ENCODE results near the gene AACS. TPM values are rescaled to one million over a fixed set of nuclear protein-coding genes. Genes with fewer than 3 reads are reported as not detected.

AACS gene
- polyA plus RNA-seq, 1 donor (not counting 4 experiments of a cell fraction or from before 2014, with no cell fraction given) = 27.0 TPM

DNA sequence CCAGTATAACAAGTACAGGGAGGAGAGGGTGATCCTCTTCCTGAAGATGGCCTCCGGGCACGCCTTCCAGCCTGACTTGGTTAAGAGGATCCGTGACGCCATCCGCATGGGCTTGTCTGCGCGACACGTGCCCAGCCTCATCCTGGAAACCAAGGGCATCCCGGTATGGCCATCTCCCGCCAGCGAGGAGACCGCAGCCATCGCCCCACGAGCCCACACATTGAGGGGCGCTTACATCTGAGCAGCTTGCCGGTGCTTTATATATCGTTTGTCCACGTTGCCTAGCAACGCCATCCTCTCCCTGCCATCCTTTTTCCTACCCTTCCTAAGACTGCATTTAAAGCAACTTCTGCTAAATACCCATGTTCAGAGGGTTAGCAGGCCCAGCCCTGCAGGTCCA, 71.5 kb downstream of the AACS start:
- dilution Hi-C loops (cut with MboI; ENCODE audit: extremely low pct_ligation_motif_present, low sequenced_read_pairs) = no loop called here
- no peaks in the 10 kb centered on the region for H3K9me1 ChIP-seq (ENCODE audit: control insufficient read depth, extremely low read depth, insufficient read depth, low read length)
- no peak for DNase-seq (ENCODE audit: low read depth, low spot score)
- peaks cover 20% of the 10 kb centered on the region for H3K4me1 ChIP-seq (ENCODE audit: control insufficient read depth, extremely low read depth, insufficient read depth, low read length)
- TF ChIP-seq, protein P1, sequence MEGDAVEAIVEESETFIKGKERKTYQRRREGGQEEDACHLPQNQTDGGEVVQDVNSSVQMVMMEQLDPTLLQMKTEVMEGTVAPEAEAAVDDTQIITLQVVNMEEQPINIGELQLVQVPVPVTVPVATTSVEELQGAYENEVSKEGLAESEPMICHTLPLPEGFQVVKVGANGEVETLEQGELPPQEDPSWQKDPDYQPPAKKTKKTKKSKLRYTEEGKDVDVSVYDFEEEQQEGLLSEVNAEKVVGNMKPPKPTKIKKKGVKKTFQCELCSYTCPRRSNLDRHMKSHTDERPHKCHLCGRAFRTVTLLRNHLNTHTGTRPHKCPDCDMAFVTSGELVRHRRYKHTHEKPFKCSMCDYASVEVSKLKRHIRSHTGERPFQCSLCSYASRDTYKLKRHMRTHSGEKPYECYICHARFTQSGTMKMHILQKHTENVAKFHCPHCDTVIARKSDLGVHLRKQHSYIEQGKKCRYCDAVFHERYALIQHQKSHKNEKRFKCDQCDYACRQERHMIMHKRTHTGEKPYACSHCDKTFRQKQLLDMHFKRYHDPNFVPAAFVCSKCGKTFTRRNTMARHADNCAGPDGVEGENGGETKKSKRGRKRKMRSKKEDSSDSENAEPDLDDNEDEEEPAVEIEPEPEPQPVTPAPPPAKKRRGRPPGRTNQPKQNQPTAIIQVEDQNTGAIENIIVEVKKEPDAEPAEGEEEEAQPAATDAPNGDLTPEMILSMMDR (optimal IDR thresholded peaks at IDR 0.05 in 1 of 3, IDR thresholded peaks at IDR 0.05 in 1 of 3, conservative IDR thresholded peaks at IDR 0.05 in 1 of 3; ENCODE audit: extremely low read depth in 1 of 3, insufficient read depth in 2 of 3, low read length in 3 of 3) = no peak
- no peak for TF ChIP-seq EZH2 (IDR thresholded peaks at IDR 0.05; ENCODE audit: low read length)
- H3K27me3 ChIP-seq (ENCODE audit: control insufficient read depth, extremely low read depth, insufficient read depth, low read length) = no peaks in the 10 kb centered on the region
- H3K4me2 ChIP-seq (ENCODE audit: control insufficient read depth, extremely low read depth, insufficient read depth, low read depth, low read length) = no peak overlapping the region
- H3K9me3 ChIP-seq (ENCODE audit: control insufficient read depth, low read depth, low read length) = no peaks in the 10 kb centered on the region
- H3K4me3 ChIP-seq (ENCODE audit: control insufficient read depth in 2 of 3, extremely low read depth in 1 of 3, insufficient read depth in 2 of 3, low read depth in 1 of 3, low read length in 3 of 3) = no peak overlapping the region
- no peak overlapping the region for H2AFZ ChIP-seq (ENCODE audit: control insufficient read depth, low read length)
- H3K79me2 ChIP-seq (ENCODE audit: control insufficient read depth, insufficient read depth, low read length) = no peaks in the 10 kb centered on the region
- peaks cover 15 to 25% of the 10 kb centered on the region in 2 experiments for H3K36me3 ChIP-seq (ENCODE audit: control insufficient read depth in 2 of 2, extremely low read depth in 1 of 2, insufficient read depth in 2 of 2, low read length in 2 of 2)
- H3K27ac ChIP-seq (ENCODE audit: control insufficient read depth, insufficient read depth, low read length) = no peak overlapping the region
- FAIRE-seq = no peak
- no peaks in the 10 kb centered on the region for H4K20me1 ChIP-seq (ENCODE audit: control insufficient read depth, extremely low read depth, insufficient read depth, low read length)
- H3K9ac ChIP-seq (ENCODE audit: control insufficient read depth, extremely low read depth, insufficient read depth, low read length) = no peak overlapping the region

DNA sequence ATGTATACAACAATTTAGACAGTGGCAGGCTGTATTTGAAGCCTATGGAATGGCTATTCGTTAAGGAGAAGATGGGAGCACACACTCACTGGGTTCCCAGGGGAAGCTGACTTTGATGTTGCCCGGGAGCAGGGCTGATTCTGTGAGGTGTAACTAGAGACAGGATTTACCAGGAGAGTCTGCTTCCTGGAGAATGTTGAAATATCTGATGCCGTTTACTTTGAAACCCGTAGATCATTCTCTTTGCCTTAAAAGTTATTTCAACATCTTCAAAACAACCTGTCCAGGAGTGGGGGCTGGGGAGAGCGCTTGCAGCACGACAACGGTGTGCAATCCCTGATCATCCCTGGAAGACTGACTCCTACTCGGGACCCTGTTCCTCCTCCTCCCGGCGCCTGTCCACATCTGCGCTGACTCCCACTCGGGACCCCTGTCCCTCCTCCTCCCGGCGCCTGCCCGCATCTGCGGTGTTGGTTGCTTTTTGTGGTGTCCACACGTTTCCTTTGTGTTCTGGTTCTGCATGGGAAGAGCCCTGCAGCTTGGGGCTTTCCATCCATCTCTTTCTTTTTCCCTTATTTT, 72.6 kb downstream of the AACS start:
- DNase-seq (ENCODE audit: low read depth, low spot score) (no peak), FAIRE-seq (no peak)
- Histone ChIP-seq H3K9me1 (ENCODE audit: control insufficient read depth, extremely low read depth, insufficient read depth, low read length) (no peaks in the 10 kb centered on the region), H3K4me2 (ENCODE audit: control insufficient read depth, extremely low read depth, insufficient read depth, low read depth, low read length) (no peak overlapping the region), H3K4me1 (ENCODE audit: control insufficient read depth, extremely low read depth, insufficient read depth, low read length) (peaks cover 27% of the 10 kb centered on the region), H3K9me3 (ENCODE audit: control insufficient read depth, low read depth, low read length) (no peaks in the 10 kb centered on the region), H3K27me3 (ENCODE audit: control insufficient read depth, extremely low read depth, insufficient read depth, low read length) (no peaks in the 10 kb centered on the region), H3K9ac (ENCODE audit: control insufficient read depth, extremely low read depth, insufficient read depth, low read length) (no peak overlapping the region), H3K36me3 (ENCODE audit: control insufficient read depth in 2 of 2, extremely low read depth in 1 of 2, insufficient read depth in 2 of 2, low read length in 2 of 2) (peaks cover 15 to 19% of the 10 kb centered on the region in 2 experiments), H2AFZ (ENCODE audit: control insufficient read depth, low read length) (no peak overlapping the region), H3K79me2 (ENCODE audit: control insufficient read depth, insufficient read depth, low read length) (no peaks in the 10 kb centered on the region), H3K27ac (ENCODE audit: control insufficient read depth, insufficient read depth, low read length) (no peak overlapping the region), H4K20me1 (ENCODE audit: control insufficient read depth, extremely low read depth, insufficient read depth, low read length) (no peaks in the 10 kb centered on the region), H3K4me3 (ENCODE audit: control insufficient read depth in 2 of 3, extremely low read depth in 1 of 3, insufficient read depth in 2 of 3, low read depth in 1 of 3, low read length in 3 of 3) (no peak overlapping the region)
- TF ChIP-seq, protein P1 (optimal IDR thresholded peaks at IDR 0.05 in 1 of 3, IDR thresholded peaks at IDR 0.05 in 1 of 3, conservative IDR thresholded peaks at IDR 0.05 in 1 of 3; ENCODE audit: extremely low read depth in 1 of 3, insufficient read depth in 2 of 3, low read length in 3 of 3) = no peak
- no peak for TF ChIP-seq EZH2 (IDR thresholded peaks at IDR 0.05; ENCODE audit: low read length)
- dilution Hi-C loops (cut with MboI; ENCODE audit: extremely low pct_ligation_motif_present, low sequenced_read_pairs) = no loop called here
